Neural progenitor cell (in vitro differentiated cells): Measurements from ENCODE around the gene SH3PXD2B. TPM values are rescaled to one million over a fixed set of nuclear protein-coding genes. Genes with fewer than 3 reads are reported as not detected.

Experiments
- DNase-seq: peaks from one replicate; pipeline ENCODE4 v3.0.0-alpha.2; 2016; ENCODE audit warnings: low spot score
- H2AFZ ChIP-seq: fragments of 200-600 bp; sonication (generic); replicated peaks from 2 replicates; pipeline ENCODE4 v1.6.1; 2016; ENCODE audit warnings: antibody characterized with exemption
- H3F3A ChIP-seq: fragments of 200-600 bp; sonication (generic); 2 replicates; pipeline ENCODE4 v1.6.1; 2016; ENCODE audit warnings: antibody characterized with exemption, low read depth
- H3K27ac ChIP-seq: fragments of 200-600 bp; sonication (generic); 2 replicates; pipeline ENCODE4 v1.5.1; 2016; ENCODE audit warnings: mild to moderate bottlenecking
- H3K27me3 ChIP-seq: fragments of 200-600 bp; sonication (generic); 2 replicates; pipeline ENCODE4 v1.6.1; 2016; ENCODE audit warnings: mild to moderate bottlenecking, moderate library complexity
- H3K36me3 ChIP-seq: fragments of 200-600 bp; sonication (generic); 2 replicates; pipeline ENCODE4 v1.5.1; 2016
- H3K4me1 ChIP-seq: fragments of 200-600 bp; sonication (generic); 2 replicates; pipeline ENCODE4 v1.6.1; 2016; ENCODE audit warnings: mixed run types
- H3K4me2 ChIP-seq: fragments of 200-600 bp; sonication (generic); 2 replicates; pipeline ENCODE4 v1.6.1; 2016
- H3K4me3 ChIP-seq: fragments of 200-600 bp; sonication (generic); 2 replicates; pipeline ENCODE4 v1.5.1; 2016
- H3K79me2 ChIP-seq: fragments of 200-600 bp; sonication (generic); 2 replicates; pipeline ENCODE4 v1.6.1; 2016; ENCODE audit warnings: low read depth
- H3K9ac ChIP-seq: fragments of 200-600 bp; sonication (generic); 2 replicates; pipeline ENCODE4 v1.6.1; 2016
- H3K9me3 ChIP-seq: fragments of 200-600 bp; sonication (generic); 2 replicates; pipeline ENCODE4 v1.5.1; 2016; ENCODE audit warnings: low read depth
- H4K20me1 ChIP-seq: fragments of 200-600 bp; sonication (generic); 2 replicates; pipeline ENCODE4 v1.6.1; 2016; ENCODE audit warnings: low read depth
- H3K27ac Mint-ChIP-seq: 3 replicates; pipeline ENCODE4 v1.8.0; 2021; ENCODE audit warnings: mixed read lengths
- H3K27me3 Mint-ChIP-seq: 2 replicates; pipeline ENCODE4 v1.8.0; 2022; ENCODE audit warnings: low read depth, mild to moderate bottlenecking, inconsistent platforms, moderate library complexity, mixed read lengths; ENCODE audit not compliant: insufficient read depth
- H3K36me3 Mint-ChIP-seq: 3 replicates; pipeline ENCODE4 v1.8.0; 2021; ENCODE audit warnings: mixed read lengths
- H3K4me1 Mint-ChIP-seq: 3 replicates; pipeline ENCODE4 v1.8.0; 2021; ENCODE audit warnings: mixed read lengths
- H3K4me3 Mint-ChIP-seq: 3 replicates; pipeline ENCODE4 v1.8.0; 2021; ENCODE audit warnings: mild to moderate bottlenecking, moderate library complexity, mixed read lengths
- H3K9me3 Mint-ChIP-seq: 3 replicates; pipeline ENCODE4 v1.8.0; 2020; ENCODE audit warnings: mixed read lengths
- CTCF ChIP-seq: fragments of 200-600 bp; sonication (generic); IDR thresholded peaks from 2 replicates; pipeline ENCODE4 v1.5.1; 2017; ENCODE audit warnings: antibody characterized with exemption, mild to moderate bottlenecking
- EZH2 ChIP-seq: fragments of 200-600 bp; sonication (generic); IDR thresholded peaks from 2 replicates; pipeline ENCODE4 v1.6.1; 2017; ENCODE audit warnings: antibody characterized with exemption, mild to moderate bottlenecking, moderate library complexity
- EZH2phosphoT487 ChIP-seq: fragments of 200-600 bp; sonication (generic); IDR thresholded peaks from 2 replicates; pipeline ENCODE4 v1.6.1; 2017; ENCODE audit warnings: antibody characterized with exemption
- total RNA-seq: library from RNA; depleted of rRNA; stranded (reverse); fragments of >200 nt; gene quantifications from 2 replicates; pipeline ENCODE4 v1.2.3, GENCODE V29; 2015; ENCODE audit warnings: low replicate concordance

The SH3PXD2B gene
- total RNA-seq, 1 donor from 2014 or later, result 27.3 TPM

GRCh38 chr5:172388246-172388733, 66.0 kb downstream of the SH3PXD2B start:
- Histone ChIP-seq H3K79me2 (no peaks in the 10 kb centered on the region), H3K27me3 (no peaks in the 10 kb centered on the region), H3K27ac (no peak overlapping the region), H3K4me3 (no peak overlapping the region), H3K9ac (no peak overlapping the region), H3K4me2 (no peak overlapping the region), H4K20me1 (no peaks in the 10 kb centered on the region), H3K9me3 (no peaks in the 10 kb centered on the region), H3K4me1 (no peaks in the 10 kb centered on the region), H2AFZ (no peak overlapping the region), H3F3A (no peaks in the 10 kb centered on the region), H3K36me3 (peaks cover 7% of the 10 kb centered on the region)
- peak overlapping the region; percentile 83 for H3K27ac Mint-ChIP-seq
- TF ChIP-seq EZH2 (no peak), CTCF (no peak), EZH2phosphoT487 (no peak)
- peaks cover 3% of the 10 kb centered on the region for H3K27me3 Mint-ChIP-seq
- H3K4me3 Mint-ChIP-seq, result no peak overlapping the region
- no peak for DNase-seq
- no peaks in the 10 kb centered on the region for H3K4me1 Mint-ChIP-seq
- H3K36me3 Mint-ChIP-seq, result peaks cover 33% of the 10 kb centered on the region
- H3K9me3 Mint-ChIP-seq, result no peaks in the 10 kb centered on the region

GRCh38 chr5:172385707-172386106, 68.6 kb downstream of the SH3PXD2B start:
- no peaks in the 10 kb centered on the region for H3K79me2 ChIP-seq
- H3K36me3 ChIP-seq, result peaks cover 9% of the 10 kb centered on the region
- H4K20me1 ChIP-seq, result no peaks in the 10 kb centered on the region
- no peak overlapping the region for H3K4me3 ChIP-seq
- H3F3A ChIP-seq, result no peaks in the 10 kb centered on the region
- no peak for TF ChIP-seq EZH2
- TF ChIP-seq CTCF, result no peak
- TF ChIP-seq EZH2phosphoT487, result no peak
- H3K27me3 ChIP-seq, result no peaks in the 10 kb centered on the region
- H3K27ac ChIP-seq, result no peak overlapping the region
- no peaks in the 10 kb centered on the region for H3K9me3 ChIP-seq
- no peak overlapping the region for H3K4me2 ChIP-seq
- H3K4me3 Mint-ChIP-seq, result no peak overlapping the region
- H2AFZ ChIP-seq, result no peak overlapping the region
- peaks cover 3% of the 10 kb centered on the region for H3K27me3 Mint-ChIP-seq
- H3K36me3 Mint-ChIP-seq, result peaks cover 29% of the 10 kb centered on the region
- H3K4me1 Mint-ChIP-seq, result no peaks in the 10 kb centered on the region
- H3K27ac Mint-ChIP-seq, result no peak overlapping the region
- no peaks in the 10 kb centered on the region for H3K9me3 Mint-ChIP-seq
- no peaks in the 10 kb centered on the region for H3K4me1 ChIP-seq
- no peak overlapping the region for H3K9ac ChIP-seq
- no peak for DNase-seq

- DNase-seq, result no peak
- peaks cover 4% of the 10 kb centered on the region for H3K27me3 Mint-ChIP-seq
- TF ChIP-seq EZH2, result no peak
- TF ChIP-seq EZH2phosphoT487, result no peak
- no peak for TF ChIP-seq CTCF
- no peak overlapping the region for H3K27ac ChIP-seq
- no peaks in the 10 kb centered on the region for H3K9me3 ChIP-seq
- H4K20me1 ChIP-seq, result no peaks in the 10 kb centered on the region
- no peak overlapping the region for H3K4me2 ChIP-seq
- no peak overlapping the region for H3K4me3 Mint-ChIP-seq
- H3K27ac Mint-ChIP-seq, result no peak overlapping the region
- peaks cover 13% of the 10 kb centered on the region for H3K36me3 ChIP-seq
- peaks cover 30% of the 10 kb centered on the region for H3K36me3 Mint-ChIP-seq
- H3K27me3 ChIP-seq, result no peaks in the 10 kb centered on the region
- no peaks in the 10 kb centered on the region for H3K79me2 ChIP-seq
- no peaks in the 10 kb centered on the region for H3K9me3 Mint-ChIP-seq
- H3K4me3 ChIP-seq, result no peak overlapping the region
- H3K4me1 Mint-ChIP-seq, result no peaks in the 10 kb centered on the region
- H3K4me1 ChIP-seq, result no peaks in the 10 kb centered on the region
- H2AFZ ChIP-seq, result no peak overlapping the region
- H3K9ac ChIP-seq, result no peak overlapping the region
- no peaks in the 10 kb centered on the region for H3F3A ChIP-seq
Measured at GRCh38 chr5:172385010-172385563, 69.2 kb downstream of the SH3PXD2B start.
